IMR-90 (cell line): ENCODE data around the gene RHBDD1. TPM values are rescaled to one million over a fixed set of nuclear protein-coding genes. Genes with fewer than 3 reads are reported as not detected.
A peak's percentile ranks its signal among the peaks of the same experiment; 100 is the strongest.

ENCODE experiments used
- ATAC-seq: fragments of 200-7000 bp; cut with Tn5 transposase; 2 replicates; pipeline ENCODE4 v1.9.1; 2020; ENCODE audit warnings: low read depth, mild to moderate bottlenecking, moderate library complexity
- BruUV-seq: library from RNA; stranded (reverse); fragments of 400-500 nt; replicated peaks from 2 replicates; lab custom pipeline; 2021; lab: Mats Ljungman, UMichigan
- CTCF ChIA-PET: fragments of 300-600 bp; formaldehyde crosslinking; extraction: SDS; loops from one replicate; lab custom pipeline; 2021; ENCODE audit warnings: antibody characterized with exemption; lab: Yijun Ruan, JAX
- POLR2A ChIA-PET: fragments of 300-600 bp; sonication (Branson Sonifier 250); formaldehyde crosslinking; loops from one replicate; lab custom pipeline; 2022; ENCODE audit warnings: antibody characterized with exemption; ENCODE audit not compliant: unreplicated experiment; lab: Charles Lee
- DNase-seq: peaks from one replicate; pipeline ENCODE4 v3.0.0; 2013
- H2AFZ ChIP-seq: replicated peaks from 2 replicates; pipeline ENCODE3; 2013; ENCODE audit warnings: low read length, mild to moderate bottlenecking; ENCODE audit not compliant: poor library complexity
- H2AK5ac ChIP-seq: 2 replicates; pipeline ENCODE4 v1.6.1; 2013; ENCODE audit warnings: low read depth, low read length, inconsistent platforms
- H2AK9ac ChIP-seq: replicated peaks from 2 replicates; pipeline ENCODE3; 2013; ENCODE audit warnings: mild to moderate bottlenecking, low read depth, low read length, moderate library complexity; ENCODE audit not compliant: poor library complexity
- H2BK120ac ChIP-seq: 2 replicates; pipeline ENCODE4 v1.6.1; 2013; ENCODE audit warnings: low read depth, low read length, inconsistent platforms
- H2BK15ac ChIP-seq: 3 replicates; pipeline ENCODE4 v1.6.1; 2013; ENCODE audit warnings: low read depth, low read length, inconsistent platforms
- H2BK20ac ChIP-seq: 2 replicates; pipeline ENCODE4 v1.6.1; 2013; ENCODE audit warnings: low read depth, mild to moderate bottlenecking, inconsistent platforms, low read length, moderate library complexity
- H2BK5ac ChIP-seq: 2 replicates; pipeline ENCODE4 v1.6.1; 2013; ENCODE audit warnings: mild to moderate bottlenecking, low read depth, low read length, inconsistent platforms; ENCODE audit not compliant: poor library complexity, severe bottlenecking
- H3K14ac ChIP-seq: replicated peaks from 2 replicates; pipeline ENCODE4 v1.6.1; 2013; ENCODE audit warnings: low read depth, low read length, inconsistent platforms
- H3K18ac ChIP-seq: 2 replicates; pipeline ENCODE4 v1.6.1; 2013; ENCODE audit warnings: low read depth, low read length, control low read depth
- H3K23ac ChIP-seq: 2 replicates; pipeline ENCODE4 v1.6.1; 2013; ENCODE audit warnings: low read depth, low read length, inconsistent platforms
- H3K27ac ChIP-seq: 2 replicates; pipeline ENCODE4 v1.5.1; 2013; ENCODE audit warnings: mild to moderate bottlenecking, control low read depth, low read length; ENCODE audit not compliant: insufficient read depth
- H3K27me3 ChIP-seq: 2 replicates; pipeline ENCODE4 v1.6.1; 2013; ENCODE audit warnings: low read length; ENCODE audit not compliant: control insufficient read depth, insufficient read depth
- H3K36me3 ChIP-seq: 2 replicates; pipeline ENCODE4 v1.6.1; 2013; ENCODE audit warnings: low read length, mixed read lengths; ENCODE audit not compliant: control insufficient read depth, insufficient read depth
- H3K4ac ChIP-seq: 2 replicates; pipeline ENCODE4 v1.6.1; 2013; ENCODE audit warnings: low read depth, low read length, inconsistent platforms
- H3K4me1 ChIP-seq: 2 replicates; pipeline ENCODE4 v1.6.1; 2013; ENCODE audit warnings: low read length, mixed read lengths; ENCODE audit not compliant: control insufficient read depth, insufficient read depth
- H3K4me2 ChIP-seq: 2 replicates; pipeline ENCODE4 v1.6.1; 2013; ENCODE audit warnings: low read depth, mild to moderate bottlenecking, control low read depth, low read length, moderate library complexity
- H3K4me3 ChIP-seq: 2 replicates; pipeline ENCODE4 v1.5.1; 2013; ENCODE audit warnings: low read depth, mild to moderate bottlenecking, control low read depth, low read length, moderate library complexity; ENCODE audit not compliant: insufficient read depth
- H3K56ac ChIP-seq: 2 replicates; pipeline ENCODE4 v1.6.1; 2013; ENCODE audit warnings: low read length, inconsistent platforms; ENCODE audit not compliant: insufficient read depth; ENCODE audit errors: extremely low read depth
- H3K79me1 ChIP-seq, 2 experiments: 2 replicates each; pipeline ENCODE4 v1.6.1; 2013; ENCODE audit warnings: low read length in 2 of 2, inconsistent platforms in 1 of 2, low read depth in 1 of 2
- H3K9ac ChIP-seq: 2 replicates; pipeline ENCODE4 v1.6.1; 2013; ENCODE audit warnings: low read depth, low read length, control low read depth
- H3K9me1 ChIP-seq: 2 replicates; pipeline ENCODE4 v1.6.1; 2013; ENCODE audit warnings: low read length, inconsistent platforms; ENCODE audit not compliant: insufficient read depth
- H3K9me3 ChIP-seq: 2 replicates; pipeline ENCODE4 v1.6.1; 2013; ENCODE audit warnings: low read length; ENCODE audit not compliant: control insufficient read depth, insufficient read depth
- H4K20me1 ChIP-seq: 2 replicates; pipeline ENCODE4 v1.6.1; 2013; ENCODE audit warnings: low read length, inconsistent platforms; ENCODE audit not compliant: insufficient read depth
- H4K5ac ChIP-seq: 2 replicates; pipeline ENCODE4 v1.6.1; 2013; ENCODE audit warnings: mild to moderate bottlenecking, low read depth, low read length, control low read depth
- H4K8ac ChIP-seq, 2 experiments: 2 replicates each; pipeline ENCODE4 v1.6.1; 2013; ENCODE audit warnings: low read depth in 2 of 2, low read length in 2 of 2, control low read depth in 1 of 2, inconsistent platforms in 1 of 2
- H4K91ac ChIP-seq: 2 replicates; pipeline ENCODE4 v1.6.1; 2013; ENCODE audit warnings: low read depth, low read length, inconsistent platforms; ENCODE audit not compliant: insufficient read depth
- CTCF ChIP-seq: conservative IDR thresholded peaks from 2 replicates; pipeline ENCODE4 v1.5.1; 2012; ENCODE audit warnings: mild to moderate bottlenecking, low read depth, low read length, improper control_type of control experiment
- MAFK ChIP-seq: IDR thresholded peaks from 2 replicates; pipeline ENCODE4 v1.6.1; 2012; ENCODE audit warnings: low read depth, low read length, improper control_type of control experiment
- POLR2A ChIP-seq: IDR thresholded peaks from 2 replicates; pipeline ENCODE4 v1.6.1; 2012; ENCODE audit warnings: mild to moderate bottlenecking, low read depth, low read length
- RAD21 ChIP-seq: IDR thresholded peaks from 2 replicates; pipeline ENCODE4 v1.6.1; 2012; ENCODE audit warnings: low read length, improper control_type of control experiment
- RFX5 ChIP-seq: IDR thresholded peaks from 2 replicates; pipeline ENCODE4 v1.8.0; 2012; ENCODE audit warnings: low read depth, mild to moderate bottlenecking, low read length, moderate library complexity
- SMC3 ChIP-seq: fragments of 150-350 bp; IDR thresholded peaks from 2 replicates; pipeline ENCODE4 v1.6.1; 2016; ENCODE audit warnings: low read depth, mild to moderate bottlenecking, antibody characterized with exemption, low read length, moderate library complexity
- USF2 ChIP-seq: fragments of 150-350 bp; IDR thresholded peaks from 2 replicates; pipeline ENCODE4 v1.6.1; 2017; ENCODE audit warnings: mild to moderate bottlenecking, antibody characterized with exemption, low read length, low read depth
- WGBS, 2 experiments: methylation state at CpG; one replicate each; pipeline versions ENCODE4 v1.1.5 to v1.1.7; 2013; ENCODE audit warnings: missing lambda C conversion rate in 2 of 2; ENCODE audit not compliant: insufficient read length in 1 of 2; ENCODE audit errors: extremely low coverage in 2 of 2; 5-methylcytosine and 5-hydroxymethylcytosine counted together
- dilution Hi-C: fragments of 300-500 bp; cut with HindIII; formaldehyde crosslinking; loops from one replicate; pipeline ENCODE4 v1.14.3; 2018; ENCODE audit warnings: low sequenced_read_pairs; ENCODE audit not compliant: unreplicated experiment
- in situ Hi-C: fragments of 300-500 bp; cut with MboI; formaldehyde crosslinking; loops from 3 replicates; pipeline ENCODE4 v1.14.3; 2019; ENCODE audit warnings: low sequenced_read_pairs, inconsistent platforms, mixed read lengths
- intact Hi-C: fragments of 100-400 bp; cut with micrococcal nuclease; formaldehyde crosslinking; loops from 2 replicates; pipeline ENCODE4 v1.10.0; 2022
- polyA plus RNA-seq, 3 experiments: library from polyadenylated mRNA; depleted of rRNA; stranded (reverse); fragments of >200 nt; gene quantifications; 2 replicates each; pipeline ENCODE4 v1.2.3, GENCODE V29; 2012; ENCODE audit warnings: low replicate concordance in 1 of 3
- total RNA-seq: library from RNA; depleted of rRNA; stranded (reverse); fragments of >200 nt; gene quantifications from 2 replicates; pipeline ENCODE4 v1.2.3, GENCODE V29; 2012

RHBDD1 gene
- total and polyA plus RNA-seq, 2 of the 4 experiments (the other 2 are of a cell fraction) = 9.7 to 14.0 TPM

- no peak overlapping the region for H3K14ac ChIP-seq
- no peak overlapping the region for H4K5ac ChIP-seq
- no peak overlapping the region for H2BK5ac ChIP-seq
- no TSS peak for BruUV-seq
- ATAC-seq = peak; percentile 92
- no peaks in the 10 kb centered on the region for H3K9me3 ChIP-seq
- ChIA-PET POLR2A (interaction anchor here (1.0 kb wide), 1 partner anchor 185 kb away, joined by 6 read pairs; the partner anchor contains the start of gene IRS1), CTCF (interaction anchor here (0.6 to 1.6 kb wide), 8 partner anchors 117 to 1325 kb away, joined by 3 to 7 read pairs (median 4); no protein-coding TSS in a partner anchor)
- H3K18ac ChIP-seq = no peak overlapping the region
- no peaks in the 10 kb centered on the region for H3K9me1 ChIP-seq
- 0 out of 2 replicates have a peak, but pooled peaks cover 4% of the 10 kb centered on the region for H3K4me1 ChIP-seq
- no peak overlapping the region for H4K91ac ChIP-seq
- H3K27ac ChIP-seq = no peak overlapping the region
- 0 out of 2 replicates have a peak overlapping the region, but pooled peaks have one; percentile 14 for H2BK20ac ChIP-seq
- H2AFZ ChIP-seq = no peak overlapping the region
- no peak overlapping the region for H2BK15ac ChIP-seq
- no peak overlapping the region for H3K56ac ChIP-seq
- H3K4me2 ChIP-seq = 0 out of 2 replicates have a peak overlapping the region, but pooled peaks have one; percentile 5
- TF ChIP-seq POLR2A = 0 out of 2 replicates have a peak, but pooled peaks have one; percentile 24
- TF ChIP-seq USF2 = no peak
- peak; percentile 92 for TF ChIP-seq RAD21
- peak; percentile 92 for TF ChIP-seq MAFK
- TF ChIP-seq SMC3 = peak; percentile 94
- no peak for TF ChIP-seq RFX5
- peak; percentile 86 for TF ChIP-seq CTCF
- H3K23ac ChIP-seq = no peak overlapping the region
- H3K79me1 ChIP-seq = peaks cover 4 to 8% of the 10 kb centered on the region in 2 experiments; a peak in 2 of 4 replicates
- no peak overlapping the region; the same call in 1 of the 2 replicates for H3K4ac ChIP-seq
- no peaks in the 10 kb centered on the region for H3K27me3 ChIP-seq
- no peak overlapping the region for H2AK9ac ChIP-seq
- H4K8ac ChIP-seq = peak overlapping the region in 1 of 2 experiments; percentile 6; a peak in 1 of 4 replicates
- dilution Hi-C loops (no loop called here), in situ Hi-C loops (loop anchor here (5.0 to 25.0 kb wide), 4 partner anchors 178 to 1320 kb away; no protein-coding TSS in a partner anchor), intact Hi-C loops (loop anchor here (1.0 to 10.0 kb wide), 8 partner anchors 149 to 1315 kb away; partner anchors contain the start of genes IRS1 and RHBDD1)
- DNase-seq = peak; percentile 83
- H3K9ac ChIP-seq = no peak overlapping the region
- no peak overlapping the region for H2AK5ac ChIP-seq
- no peak overlapping the region for H3K4me3 ChIP-seq
- no peaks in the 10 kb centered on the region for H3K36me3 ChIP-seq
- H2BK120ac ChIP-seq = no peak overlapping the region; the same call in 1 of the 2 replicates
- no peaks in the 10 kb centered on the region for H4K20me1 ChIP-seq
- no CpG with 5 or more reads among the region's 8 CpGs for WGBS, 2 experiments
Observed at GRCh38 chr2:226984750-226985582, 149.1 kb downstream of the RHBDD1 start.
